Measurements from ENCODE around the gene FA2H. TPM values are rescaled to one million over a fixed set of nuclear protein-coding genes. Genes with fewer than 3 reads are reported as not detected.
A peak's percentile ranks its signal among the peaks of the same experiment; 100 is the strongest.
"Not testable (repeated sequence)": the region's sequence is repeated elsewhere in the genome, so short reads cannot be mapped to it uniquely, and the experiment has no call there.

The FA2H gene
- not detected for total RNA-seq

GRCh38 chr16:74774223-74775139, at the start of gene FA2H:
FA2H (minus strand) TSS chr16:74774820; CDS start chr16:74774755, 65 bp downstream.
- H3K36me3 Mint-ChIP-seq (ENCODE audit: low read depth), result no peaks in the 10 kb centered on the region
- ChIA-PET CTCF (interaction anchor here (1.0 to 2.2 kb wide), 4 partner anchors 10 to 337 kb away, joined by 3 to 10 read pairs (median 4); no protein-coding TSS in a partner anchor), POLR2A (no interaction called here)
- ATAC-seq (peak; percentile 99), DNase-seq (peak; percentile 81)
- H3K9me3 Mint-ChIP-seq (ENCODE audit: insufficient read depth), result no peaks in the 10 kb centered on the region
- no peak within 1 kb of the TSS for H3K27ac Mint-ChIP-seq
- peaks cover 33% of the 10 kb centered on the region for H3K27me3 Mint-ChIP-seq (ENCODE audit: low read depth)
- H3K4me3 Mint-ChIP-seq, result peak within 1 kb of the TSS; percentile 49
- H3K4me1 Mint-ChIP-seq (ENCODE audit: low read depth), result peaks cover 13% of the 10 kb centered on the region

DNA sequence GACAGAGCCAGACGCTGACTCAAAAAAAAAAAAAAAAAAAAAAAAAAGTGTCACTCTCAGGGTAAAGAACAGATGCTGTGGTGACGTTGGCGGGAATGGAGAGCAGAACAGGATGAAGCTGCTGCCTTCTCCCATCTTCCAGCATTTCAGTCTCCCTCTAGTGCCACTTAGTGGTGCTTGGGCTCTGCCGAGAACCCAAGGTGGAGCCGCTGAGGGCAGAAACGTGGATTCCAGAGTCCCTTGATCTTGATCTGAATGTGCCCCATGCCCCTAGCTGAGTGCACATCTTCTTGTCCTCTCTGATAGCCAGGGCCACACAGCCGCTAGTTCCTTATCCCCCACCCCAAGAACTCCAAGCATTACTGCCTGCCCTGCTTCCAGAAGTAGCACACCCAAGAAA, 43.2 kb upstream of the FA2H start:
- POLR2A ChIA-PET, result no interaction called here
- no peak overlapping the region for H3K27ac Mint-ChIP-seq
- peaks cover 31% of the 10 kb centered on the region for H3K27me3 Mint-ChIP-seq (ENCODE audit: low read depth)
- no peaks in the 10 kb centered on the region for H3K4me1 Mint-ChIP-seq (ENCODE audit: low read depth)
- DNase-seq (no peak), ATAC-seq (no peak)
- no peaks in the 10 kb centered on the region for H3K36me3 Mint-ChIP-seq (ENCODE audit: low read depth)
- CTCF ChIA-PET, result no interaction called here
- H3K4me3 Mint-ChIP-seq, result no peak overlapping the region
- H3K9me3 Mint-ChIP-seq (ENCODE audit: insufficient read depth), result no peaks in the 10 kb centered on the region

DNA sequence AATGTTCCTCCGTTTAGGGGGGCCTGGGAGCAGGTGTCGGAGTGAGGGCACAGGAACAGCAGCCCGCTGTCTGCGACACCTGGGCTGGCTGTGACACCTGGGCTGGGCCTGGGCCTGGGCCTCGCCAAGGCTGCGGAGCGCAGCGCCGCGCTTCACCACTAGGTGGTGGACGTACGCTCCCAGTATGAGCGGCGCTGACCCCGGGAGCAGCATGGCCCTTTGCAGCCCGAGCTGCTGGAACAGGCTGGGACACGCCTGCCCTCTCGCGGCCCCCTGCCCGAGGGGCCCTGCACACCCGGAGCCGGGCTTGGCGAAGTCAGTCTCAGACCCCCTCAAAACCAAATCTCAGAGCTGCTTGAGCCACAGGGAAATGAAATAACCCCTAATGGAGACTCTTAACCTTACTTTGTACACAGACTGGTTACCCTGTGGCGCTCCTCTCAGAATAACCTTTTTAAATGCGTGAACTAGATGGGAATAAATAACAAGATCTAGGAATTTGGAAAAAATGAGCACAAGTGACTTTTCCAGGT, 38.6 kb upstream of the FA2H start:
- ATAC-seq (peak; percentile 100), DNase-seq (peak; percentile 75)
- Mint-ChIP-seq H3K9me3 (ENCODE audit: insufficient read depth) (no peaks in the 10 kb centered on the region), H3K4me1 (ENCODE audit: low read depth) (no peaks in the 10 kb centered on the region), H3K27me3 (ENCODE audit: low read depth) (peaks cover 7% of the 10 kb centered on the region), H3K27ac (no peak overlapping the region), H3K4me3 (no peak overlapping the region), H3K36me3 (ENCODE audit: low read depth) (no peaks in the 10 kb centered on the region)
- ChIA-PET POLR2A (interaction anchor here (1.0 kb wide), 1 partner anchor 298 kb away, joined by 3 read pairs; no protein-coding TSS in a partner anchor), CTCF (interaction anchor here (0.7 to 4.4 kb wide), 10 partner anchors 9 to 298 kb away, joined by 3 to 43 read pairs (median 4); partner anchors contain the start of gene WDR59)

DNA sequence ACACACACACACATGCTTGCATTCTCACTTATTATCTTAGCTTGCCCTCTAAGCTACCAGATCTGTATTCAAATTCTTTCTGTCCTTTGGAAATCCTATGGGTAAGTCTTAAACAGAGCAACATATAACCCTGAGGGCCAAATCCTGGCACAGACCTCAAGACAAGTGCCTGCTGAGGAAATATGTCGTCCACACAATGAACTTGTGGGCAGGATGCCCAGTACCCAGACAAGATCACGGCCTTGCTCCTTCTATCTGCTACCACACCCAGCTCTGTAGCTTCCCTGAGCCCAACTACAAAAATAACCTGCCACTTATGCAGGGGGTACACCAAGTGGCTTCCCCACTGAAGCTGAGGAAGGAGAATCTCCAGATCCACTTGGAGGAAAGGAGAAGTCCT, 37.3 kb upstream of the FA2H start:
- ATAC-seq (no peak), DNase-seq (no peak)
- CTCF ChIA-PET, result interaction anchor here (2.8 to 2.9 kb wide), 2 partner anchors 50 to 299 kb away, joined by 11 to 25 read pairs; no protein-coding TSS in a partner anchor
- Mint-ChIP-seq H3K36me3 (ENCODE audit: low read depth) (no peaks in the 10 kb centered on the region), H3K9me3 (ENCODE audit: insufficient read depth) (no peaks in the 10 kb centered on the region), H3K27ac (no peak overlapping the region), H3K27me3 (ENCODE audit: low read depth) (peaks cover 5% of the 10 kb centered on the region), H3K4me3 (no peak overlapping the region), H3K4me1 (ENCODE audit: low read depth) (no peaks in the 10 kb centered on the region)
- POLR2A ChIA-PET, result no interaction called here

GRCh38 chr16:74811216-74811615, 36.6 kb upstream of the FA2H start:
- H3K36me3 Mint-ChIP-seq (ENCODE audit: low read depth); H3K4me3 Mint-ChIP-seq; H3K4me1 Mint-ChIP-seq (ENCODE audit: low read depth); DNase-seq; ATAC-seq; H3K27me3 Mint-ChIP-seq (ENCODE audit: low read depth); H3K9me3 Mint-ChIP-seq (ENCODE audit: insufficient read depth); H3K27ac Mint-ChIP-seq; POLR2A ChIA-PET: not testable (repeated sequence)
- CTCF ChIA-PET, result interaction anchor here (2.8 to 2.9 kb wide), 2 partner anchors 51 to 300 kb away, joined by 11 to 25 read pairs; no protein-coding TSS in a partner anchor

- Mint-ChIP-seq H3K9me3 (ENCODE audit: insufficient read depth) (no peaks in the 10 kb centered on the region), H3K27ac (no peak overlapping the region), H3K4me1 (ENCODE audit: low read depth) (no peaks in the 10 kb centered on the region), H3K36me3 (ENCODE audit: low read depth) (no peaks in the 10 kb centered on the region), H3K4me3 (no peak overlapping the region), H3K27me3 (ENCODE audit: low read depth) (peaks cover 18% of the 10 kb centered on the region)
- ATAC-seq (no peak), DNase-seq (no peak)
- CTCF ChIA-PET, result no interaction called here
- POLR2A ChIA-PET, result no interaction called here
Measured at GRCh38 chr16:74807052-74807646, 32.5 kb upstream of the FA2H start.

DNA sequence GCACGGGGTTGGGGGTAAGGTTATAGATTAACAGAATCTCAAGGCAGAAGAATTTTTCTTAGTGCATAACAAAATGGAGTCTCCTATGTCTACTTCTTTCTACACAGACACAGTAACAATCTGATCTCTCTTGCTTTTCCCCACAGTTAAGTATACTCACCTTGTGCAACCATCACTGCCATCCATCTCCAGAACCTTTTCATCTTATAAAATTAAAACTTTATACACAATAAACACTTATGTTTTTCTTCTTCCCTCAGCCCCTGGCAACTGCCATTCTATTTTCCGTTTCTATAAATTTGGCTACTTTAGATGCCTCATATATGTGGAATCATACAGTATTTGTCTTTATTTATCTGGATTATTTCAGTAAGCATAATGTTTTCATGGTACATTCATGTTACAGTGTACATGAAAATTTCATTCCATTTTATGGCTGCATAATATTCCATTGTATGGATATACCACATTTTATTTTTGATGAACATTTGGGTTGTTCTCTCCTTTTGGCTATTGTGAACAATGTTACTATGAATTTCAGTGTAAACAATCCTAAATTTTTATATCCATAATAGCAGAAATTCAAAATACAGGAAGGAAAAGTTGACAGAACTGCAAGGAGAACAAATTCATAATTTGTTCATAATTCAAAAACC, 25.7 kb upstream of the FA2H start:
- DNase-seq (no peak), ATAC-seq (no peak)
- peaks cover 6% of the 10 kb centered on the region for H3K9me3 Mint-ChIP-seq (ENCODE audit: insufficient read depth)
- H3K36me3 Mint-ChIP-seq (ENCODE audit: low read depth), result no peaks in the 10 kb centered on the region
- H3K4me3 Mint-ChIP-seq, result no peak overlapping the region
- no peak overlapping the region for H3K27ac Mint-ChIP-seq
- ChIA-PET POLR2A (no interaction called here), CTCF (no interaction called here)
- no peaks in the 10 kb centered on the region for H3K4me1 Mint-ChIP-seq (ENCODE audit: low read depth)
- H3K27me3 Mint-ChIP-seq (ENCODE audit: low read depth), result peaks cover 36% of the 10 kb centered on the region

GRCh38 chr16:74797414-74797813, 22.8 kb upstream of the FA2H start:
- Mint-ChIP-seq H3K4me1 (ENCODE audit: low read depth) (no peaks in the 10 kb centered on the region), H3K27me3 (ENCODE audit: low read depth) (peaks cover 27% of the 10 kb centered on the region), H3K27ac (no peak overlapping the region), H3K4me3 (no peak overlapping the region), H3K9me3 (ENCODE audit: insufficient read depth) (peaks cover 6% of the 10 kb centered on the region), H3K36me3 (ENCODE audit: low read depth) (no peaks in the 10 kb centered on the region)
- CTCF ChIA-PET, result no interaction called here
- DNase-seq (no peak), ATAC-seq (no peak)
- POLR2A ChIA-PET, result no interaction called here

DNA sequence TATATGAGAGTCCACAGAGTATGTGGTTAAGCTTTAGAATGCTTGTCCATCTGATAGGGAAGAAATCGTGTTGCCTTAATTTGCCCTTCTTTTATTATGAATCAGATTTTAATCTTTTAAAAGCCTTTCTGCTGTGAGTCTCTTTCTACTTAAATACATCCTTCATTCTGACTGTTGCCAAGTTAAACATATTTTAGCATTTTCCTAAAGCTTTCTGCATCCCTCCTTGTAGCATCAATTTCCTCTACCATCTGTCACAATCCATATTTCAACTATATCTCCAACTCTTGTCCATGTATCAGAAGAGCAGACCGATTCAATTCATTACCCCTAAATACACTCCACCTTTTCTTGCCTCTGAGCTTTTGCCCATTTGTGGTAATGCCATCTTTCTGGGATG, 20.5 kb upstream of the FA2H start:
- no peaks in the 10 kb centered on the region for H3K36me3 Mint-ChIP-seq (ENCODE audit: low read depth)
- no peaks in the 10 kb centered on the region for H3K4me1 Mint-ChIP-seq (ENCODE audit: low read depth)
- ChIA-PET POLR2A (no interaction called here), CTCF (no interaction called here)
- no peak overlapping the region for H3K27ac Mint-ChIP-seq
- DNase-seq, result no peak
- no peak overlapping the region for H3K4me3 Mint-ChIP-seq
- no peaks in the 10 kb centered on the region for H3K9me3 Mint-ChIP-seq (ENCODE audit: insufficient read depth)
- H3K27me3 Mint-ChIP-seq (ENCODE audit: low read depth), result peaks cover 17% of the 10 kb centered on the region
- no peak for ATAC-seq

- ATAC-seq, result no peak
- ChIA-PET CTCF (no interaction called here), POLR2A (no interaction called here)
- Mint-ChIP-seq H3K4me1 (ENCODE audit: low read depth) (no peaks in the 10 kb centered on the region), H3K27ac (no peak overlapping the region), H3K4me3 (no peak overlapping the region), H3K27me3 (ENCODE audit: low read depth) (peaks cover 17% of the 10 kb centered on the region), H3K36me3 (ENCODE audit: low read depth) (no peaks in the 10 kb centered on the region), H3K9me3 (ENCODE audit: insufficient read depth) (no peaks in the 10 kb centered on the region)
- DNase-seq, result no peak
Measured at GRCh38 chr16:74794668-74795067, 20.0 kb upstream of the FA2H start.

- POLR2A ChIA-PET, result no interaction called here
- no peak for ATAC-seq
- H3K27ac Mint-ChIP-seq, result no peak overlapping the region
- H3K4me1 Mint-ChIP-seq (ENCODE audit: low read depth), result no peaks in the 10 kb centered on the region
- H3K4me3 Mint-ChIP-seq, result no peak overlapping the region
- DNase-seq, result no peak
- H3K9me3 Mint-ChIP-seq (ENCODE audit: insufficient read depth), result no peaks in the 10 kb centered on the region
- CTCF ChIA-PET, result no interaction called here
- H3K27me3 Mint-ChIP-seq (ENCODE audit: low read depth), result peaks cover 21% of the 10 kb centered on the region
- H3K36me3 Mint-ChIP-seq (ENCODE audit: low read depth), result no peaks in the 10 kb centered on the region
Measured at GRCh38 chr16:74793571-74793970, 19.0 kb upstream of the FA2H start.

DNA sequence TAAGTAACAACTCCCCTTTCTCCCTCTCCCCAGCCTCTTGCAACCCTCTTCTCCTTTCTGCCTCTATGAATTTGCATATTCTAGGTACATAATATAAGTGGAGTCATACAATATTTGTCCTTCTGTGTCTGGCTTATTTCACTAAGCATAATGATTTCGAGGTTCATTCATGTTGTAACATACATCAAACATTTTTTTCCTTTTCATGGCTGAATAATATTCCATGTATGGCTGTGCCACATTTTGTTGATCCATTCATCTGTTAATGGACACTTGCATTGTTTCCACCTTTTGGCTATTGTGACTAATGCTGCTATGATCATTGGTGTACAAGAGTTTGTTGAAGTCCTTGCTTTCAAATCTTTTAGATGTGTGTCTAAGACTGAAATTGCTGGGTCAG, 17.6 kb upstream of the FA2H start:
- no peaks in the 10 kb centered on the region for H3K4me1 Mint-ChIP-seq (ENCODE audit: low read depth)
- H3K36me3 Mint-ChIP-seq (ENCODE audit: low read depth), result no peaks in the 10 kb centered on the region
- no peak overlapping the region for H3K4me3 Mint-ChIP-seq
- no peaks in the 10 kb centered on the region for H3K9me3 Mint-ChIP-seq (ENCODE audit: insufficient read depth)
- ATAC-seq (no peak), DNase-seq (no peak)
- H3K27ac Mint-ChIP-seq, result no peak overlapping the region
- ChIA-PET CTCF (no interaction called here), POLR2A (no interaction called here)
- H3K27me3 Mint-ChIP-seq (ENCODE audit: low read depth), result peaks cover 20% of the 10 kb centered on the region

Data from activated CD8-positive, alpha-beta T cell treated with anti-CD3 and anti-CD28 coated beads, Interleukin-2, amount 10 ng/mL, durations not matched to agents 7 days and 5 days (primary cell).